ENCODE results near the gene NEDD9. TPM values are rescaled to one million over a fixed set of nuclear protein-coding genes. Genes with fewer than 3 reads are reported as not detected.

The NEDD9 gene
- total RNA-seq, 1 experiment from 2014 or later: 27.8 TPM

DNA sequence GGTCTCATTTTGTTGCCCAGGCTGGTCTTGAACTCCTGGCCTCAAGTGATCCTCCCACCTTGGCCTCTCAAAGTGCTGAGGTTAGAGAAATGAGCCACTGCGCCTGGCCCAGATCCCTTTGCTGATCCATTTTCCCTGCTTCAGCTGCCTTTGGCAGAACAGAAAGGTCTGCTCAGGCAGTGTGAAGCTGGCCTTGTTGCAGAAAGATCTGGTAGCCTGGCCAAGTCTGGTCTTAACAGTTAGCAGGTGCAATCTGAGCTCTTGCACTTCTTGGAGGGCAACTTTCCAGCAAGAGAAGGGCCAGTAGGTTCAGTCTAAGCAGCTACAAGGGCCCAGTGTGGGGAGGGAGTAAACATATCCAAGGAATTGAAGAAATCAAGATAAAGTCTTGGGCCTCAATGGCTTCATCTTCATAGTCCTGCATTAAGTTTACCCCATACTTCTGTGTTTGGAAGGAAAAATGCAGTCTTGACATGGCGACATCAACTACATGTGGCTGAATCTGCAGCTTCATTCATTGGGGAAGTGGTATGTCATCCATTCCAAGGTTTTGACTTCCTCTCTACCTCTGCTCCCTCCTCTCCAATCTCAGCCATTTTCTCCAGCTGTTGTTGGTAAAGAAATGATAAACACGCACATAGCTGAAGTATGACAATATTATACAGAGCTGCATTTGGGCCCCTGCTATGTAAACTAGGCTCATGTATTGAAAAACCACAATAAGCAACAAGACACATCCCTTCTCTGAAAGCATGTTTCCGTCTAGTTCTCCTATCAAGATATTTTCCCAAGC lies 39.0 kb upstream of the NEDD9 start:
- H3K27ac ChIP-seq: peak overlapping the region; percentile 60

DNA sequence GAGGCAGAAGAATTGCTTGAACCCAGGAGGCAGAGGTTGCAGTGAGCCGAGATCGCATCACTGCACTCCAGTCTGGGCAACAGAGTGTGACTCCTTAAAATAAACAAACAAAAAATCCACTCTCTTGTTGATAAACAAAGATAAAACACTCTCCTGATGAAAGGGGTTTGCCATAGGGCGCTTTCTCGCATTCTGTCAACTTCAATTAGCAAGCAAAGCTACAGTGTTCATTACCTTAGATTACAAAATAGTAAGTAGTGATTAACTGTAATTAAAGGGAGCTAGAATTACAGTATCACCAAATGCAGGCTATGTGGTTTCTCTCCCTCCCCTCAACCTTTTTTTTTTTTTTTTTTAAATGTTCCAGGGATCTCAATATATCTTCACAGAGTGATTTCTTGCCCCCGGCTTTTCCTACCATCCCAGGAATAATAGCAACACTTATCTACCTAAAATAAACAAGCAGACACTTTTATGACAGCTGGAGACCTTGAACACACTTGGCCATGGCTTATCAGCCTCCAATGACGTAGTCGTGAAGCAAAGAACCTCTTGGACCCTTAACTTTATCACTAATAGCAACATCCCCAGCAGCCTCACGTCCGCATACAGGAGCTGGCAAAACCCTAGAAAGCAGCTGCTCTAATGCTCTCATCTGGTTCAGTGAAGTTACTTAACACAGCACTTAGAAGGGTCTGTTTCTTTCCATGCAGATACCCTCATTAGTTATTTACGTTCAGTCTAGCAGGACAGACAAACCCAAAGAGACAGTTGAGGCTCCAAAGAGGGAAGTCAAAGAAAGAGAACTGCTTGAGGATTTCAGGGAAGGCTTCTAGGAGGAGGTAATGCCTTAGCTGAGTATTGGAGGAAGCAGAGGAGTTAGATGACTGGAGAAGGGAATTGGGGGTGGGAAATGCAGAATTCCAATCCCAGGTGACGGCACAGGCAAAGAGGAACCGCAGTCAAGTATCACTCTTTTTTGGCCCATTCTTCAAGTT lies 37.9 kb upstream of the NEDD9 start:
- peaks cover 43% of the 10 kb centered on the region for H3K4me1 ChIP-seq (replicated peaks)
- H3K4me3 ChIP-seq: no peak overlapping the region
- no peaks in the 10 kb centered on the region; the same call in 1 of the 2 replicates for H3K9me3 ChIP-seq (replicated peaks)
- no peaks in the 10 kb centered on the region for H3K36me3 ChIP-seq
- peak overlapping the region; percentile 60; the same call in 1 of the 2 replicates for H3K27ac ChIP-seq
- peak in 1 of 2 experiments; percentile 53 for DNase-seq (ENCODE audit: low read depth in 1 of 2, low spot score in 2 of 2)
- H3K27me3 ChIP-seq (replicated peaks): no peaks in the 10 kb centered on the region

More for the DNA sequence above, 39.0 kb upstream of the NEDD9 start:
- peak; percentile 81 to 97 for DNase-seq (ENCODE audit: low read depth in 1 of 2, low spot score in 2 of 2)
- H3K36me3 ChIP-seq: no peaks in the 10 kb centered on the region
- H3K27me3 ChIP-seq (replicated peaks): no peaks in the 10 kb centered on the region
- no peak overlapping the region for H3K4me3 ChIP-seq
- H3K9me3 ChIP-seq (replicated peaks): no peaks in the 10 kb centered on the region; the same call in 1 of the 2 replicates
- H3K4me1 ChIP-seq (replicated peaks): peaks cover 46% of the 10 kb centered on the region

DNA sequence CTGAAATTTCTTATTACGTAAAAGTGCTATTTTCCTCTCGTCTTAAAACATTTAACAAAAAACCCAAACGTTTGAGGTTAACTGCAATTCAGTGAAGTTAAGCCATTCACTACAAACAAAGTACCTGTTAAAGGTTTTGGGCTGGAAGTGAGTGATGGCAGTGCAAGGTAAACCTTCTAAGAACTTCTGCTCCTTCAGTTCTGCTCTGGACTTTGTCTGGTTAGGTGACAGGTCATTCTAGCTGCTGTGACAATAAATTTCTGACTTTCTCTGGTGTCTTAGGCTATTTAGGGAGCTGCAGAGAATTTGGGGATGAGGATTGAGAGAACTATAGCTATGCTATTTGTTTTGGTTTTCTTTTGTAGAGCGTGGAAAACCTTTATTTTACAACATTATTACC lies 36.5 kb upstream of the NEDD9 start:
- H3K4me3 ChIP-seq: no peak overlapping the region
- peaks cover 42% of the 10 kb centered on the region for H3K4me1 ChIP-seq (replicated peaks)
- no peak for DNase-seq (ENCODE audit: low read depth in 1 of 2, low spot score in 2 of 2)
- H3K9me3 ChIP-seq (replicated peaks): no peaks in the 10 kb centered on the region; the same call in 1 of the 2 replicates
- H3K27ac ChIP-seq: no peak overlapping the region
- H3K36me3 ChIP-seq: no peaks in the 10 kb centered on the region
- no peaks in the 10 kb centered on the region for H3K27me3 ChIP-seq (replicated peaks)

DNA sequence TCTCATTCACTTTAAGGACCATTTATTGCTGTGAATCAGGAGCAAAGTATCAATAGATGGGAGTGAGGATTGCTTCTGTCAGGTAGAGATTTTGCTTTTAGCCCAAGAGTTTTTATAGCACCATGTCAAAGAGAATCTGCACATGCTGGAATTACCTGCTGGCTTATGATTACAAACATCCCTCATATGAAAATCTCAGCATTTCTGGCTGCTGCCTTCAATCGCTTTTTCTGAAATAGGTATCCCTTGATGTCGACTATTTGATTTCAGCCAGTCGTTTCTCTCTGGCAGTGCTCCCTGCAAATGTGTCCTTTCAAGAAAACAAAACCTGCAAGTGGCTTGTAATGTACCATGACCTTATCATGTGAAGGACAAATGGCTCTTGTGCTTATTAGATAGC lies 34.5 kb upstream of the NEDD9 start:
- H3K4me3 ChIP-seq: no peak overlapping the region
- no peaks in the 10 kb centered on the region for H3K27me3 ChIP-seq (replicated peaks)
- H3K36me3 ChIP-seq: no peaks in the 10 kb centered on the region
- H3K4me1 ChIP-seq (replicated peaks): peaks cover 35% of the 10 kb centered on the region
- DNase-seq (ENCODE audit: low read depth in 1 of 2, low spot score in 2 of 2): no peak
- no peaks in the 10 kb centered on the region for H3K9me3 ChIP-seq (replicated peaks)
- no peak overlapping the region for H3K27ac ChIP-seq

DNA sequence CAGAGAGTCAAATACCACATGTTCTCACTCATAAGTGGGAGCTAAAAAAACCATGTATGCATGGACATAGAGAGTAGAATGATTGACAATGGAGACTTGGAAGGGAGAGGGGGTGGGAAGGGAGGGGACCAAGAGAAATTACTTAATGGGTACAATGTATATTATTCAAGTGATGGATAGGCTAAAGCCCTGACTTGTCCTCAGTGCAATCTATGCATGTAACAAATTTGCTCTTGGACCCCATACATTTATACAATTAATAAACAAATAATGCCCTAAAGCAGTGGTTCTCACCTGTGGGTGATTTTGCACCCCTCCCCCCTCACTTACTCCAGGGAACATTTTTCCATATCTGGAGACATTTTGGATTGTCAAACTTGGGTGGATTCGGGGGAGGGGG lies 33.5 kb upstream of the NEDD9 start:
- H3K27me3 ChIP-seq (replicated peaks): no peaks in the 10 kb centered on the region
- no peak for DNase-seq (ENCODE audit: low read depth in 1 of 2, low spot score in 2 of 2)
- H3K9me3 ChIP-seq (replicated peaks): no peaks in the 10 kb centered on the region
- H3K27ac ChIP-seq: no peak overlapping the region
- peaks cover 28% of the 10 kb centered on the region for H3K4me1 ChIP-seq (replicated peaks)
- H3K36me3 ChIP-seq: no peaks in the 10 kb centered on the region
- no peak overlapping the region for H3K4me3 ChIP-seq

DNA sequence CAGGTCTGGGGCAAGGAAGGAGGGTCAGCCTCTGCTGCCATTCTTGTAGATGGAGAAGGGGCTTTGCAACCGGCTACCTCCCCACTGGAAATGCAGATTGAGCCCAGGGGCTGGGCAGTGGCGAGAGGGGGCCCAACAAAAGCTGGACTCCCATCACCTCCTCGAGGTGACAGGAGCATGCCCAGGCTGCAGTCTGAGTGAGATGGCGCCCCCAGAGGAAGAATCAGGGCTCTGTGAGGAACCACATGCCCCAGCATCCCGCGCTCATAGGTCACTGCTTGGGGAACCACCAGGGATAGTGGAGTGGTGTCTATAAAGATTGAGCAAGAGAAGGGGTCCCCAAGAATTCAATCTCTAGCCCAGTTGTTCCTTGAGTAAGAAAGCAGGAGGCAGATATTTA lies 31.6 kb upstream of the NEDD9 start:
- H3K4me1 ChIP-seq (replicated peaks): peaks cover 18% of the 10 kb centered on the region
- no peak overlapping the region for H3K4me3 ChIP-seq
- DNase-seq (ENCODE audit: low read depth in 1 of 2, low spot score in 2 of 2): no peak
- H3K36me3 ChIP-seq: no peaks in the 10 kb centered on the region
- no peak overlapping the region; the same call in 1 of the 2 replicates for H3K27ac ChIP-seq
- no peaks in the 10 kb centered on the region for H3K27me3 ChIP-seq (replicated peaks)
- no peaks in the 10 kb centered on the region for H3K9me3 ChIP-seq (replicated peaks)

DNA sequence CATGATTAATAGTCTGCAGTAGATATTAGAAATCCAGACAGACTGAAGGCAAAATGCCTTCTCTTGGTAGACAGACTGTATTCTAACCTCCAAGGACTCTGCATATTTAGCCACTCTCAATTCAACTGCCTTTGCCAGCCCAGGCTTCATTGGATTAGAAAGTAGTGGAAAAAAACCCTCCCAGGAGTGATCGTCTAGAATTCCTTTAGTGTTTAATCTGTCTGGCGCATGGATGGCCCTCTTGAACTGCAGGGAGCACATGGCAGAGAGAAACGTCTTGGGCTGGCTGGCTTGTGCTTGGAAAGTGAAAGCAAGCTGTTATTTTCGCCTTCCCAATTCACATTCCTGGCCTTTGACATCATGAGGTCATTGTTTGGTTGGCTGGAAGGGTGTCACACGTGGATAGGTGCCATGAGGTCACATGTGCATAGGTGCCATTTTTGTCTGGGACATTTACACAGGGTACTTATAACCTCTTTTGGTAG lies 30.9 kb upstream of the NEDD9 start:
- peak; percentile 76 to 84 for DNase-seq (ENCODE audit: low read depth in 1 of 2, low spot score in 2 of 2)
- Histone ChIP-seq H3K9me3 (replicated peaks) (no peaks in the 10 kb centered on the region), H3K4me1 (replicated peaks) (peaks cover 26% of the 10 kb centered on the region), H3K36me3 (no peaks in the 10 kb centered on the region), H3K4me3 (no peak overlapping the region), H3K27ac (peak overlapping the region; percentile 64), H3K27me3 (replicated peaks) (no peaks in the 10 kb centered on the region)

DNA sequence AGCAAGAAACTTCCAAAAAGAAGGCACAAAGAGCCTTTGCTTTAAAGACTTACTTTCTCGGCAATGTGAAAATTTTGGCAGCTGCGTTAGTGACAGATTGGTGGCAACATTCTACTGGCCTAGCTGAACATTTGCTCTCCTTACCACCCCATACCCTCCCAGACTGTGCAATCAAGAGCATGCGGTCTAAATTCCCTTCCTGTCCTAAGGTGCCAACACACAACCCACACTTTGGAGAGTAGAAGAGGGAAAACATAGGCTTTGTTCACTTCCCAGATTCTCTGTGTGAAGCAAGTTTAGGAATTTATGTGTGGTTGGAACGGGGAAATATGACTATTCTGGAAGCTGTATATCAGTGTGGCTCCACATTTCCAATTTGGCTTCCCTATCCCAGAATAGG lies 29.8 kb upstream of the NEDD9 start:
- Histone ChIP-seq H3K4me1 (replicated peaks) (peaks cover 31% of the 10 kb centered on the region), H3K36me3 (no peaks in the 10 kb centered on the region), H3K4me3 (no peak overlapping the region), H3K9me3 (replicated peaks) (no peaks in the 10 kb centered on the region), H3K27me3 (replicated peaks) (no peaks in the 10 kb centered on the region), H3K27ac (no peak overlapping the region)
- DNase-seq (ENCODE audit: low read depth in 1 of 2, low spot score in 2 of 2): no peak

DNA sequence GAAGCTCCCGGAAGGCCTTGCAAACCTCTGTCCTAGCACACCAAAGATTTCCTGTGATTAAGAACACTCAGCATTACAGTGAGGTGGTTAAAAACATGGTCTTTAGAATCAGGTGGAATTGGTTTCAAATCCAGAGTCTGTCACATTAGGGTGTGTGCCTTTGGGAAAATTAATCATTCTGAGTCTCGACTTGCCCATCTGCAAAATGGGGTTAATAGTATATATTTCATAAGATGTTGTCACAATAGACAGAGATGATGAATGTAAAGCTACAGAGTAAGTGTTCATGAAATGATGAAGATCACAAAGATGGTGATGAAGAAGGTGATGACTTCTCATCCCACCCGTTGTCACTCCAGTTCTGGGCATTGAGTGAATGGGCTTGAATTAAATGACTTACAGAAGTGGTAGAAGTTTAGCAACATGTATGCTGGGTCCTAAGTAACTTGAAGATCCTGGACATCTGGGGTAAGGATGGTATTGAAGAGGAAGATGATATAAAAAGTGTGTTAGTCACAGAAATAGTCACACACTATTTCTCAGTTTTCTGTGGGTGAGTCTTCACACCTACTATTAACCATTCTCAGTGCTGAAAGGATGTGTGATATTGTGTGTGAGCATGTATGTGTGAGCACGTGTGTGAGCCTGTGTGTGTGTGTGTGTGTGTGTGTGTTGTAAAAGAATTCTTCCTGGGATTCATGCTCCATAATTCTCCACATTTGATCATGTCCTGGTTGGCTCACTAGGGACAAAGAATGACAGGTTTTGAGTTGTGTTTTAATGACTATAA lies 28.0 kb upstream of the NEDD9 start:
- DNase-seq (ENCODE audit: low read depth in 1 of 2, low spot score in 2 of 2): no peak
- Histone ChIP-seq H3K4me1 (replicated peaks) (peaks cover 31% of the 10 kb centered on the region), H3K4me3 (no peak overlapping the region), H3K36me3 (no peaks in the 10 kb centered on the region), H3K27me3 (replicated peaks) (no peaks in the 10 kb centered on the region), H3K9me3 (replicated peaks) (no peaks in the 10 kb centered on the region), H3K27ac (no peak overlapping the region)

DNA sequence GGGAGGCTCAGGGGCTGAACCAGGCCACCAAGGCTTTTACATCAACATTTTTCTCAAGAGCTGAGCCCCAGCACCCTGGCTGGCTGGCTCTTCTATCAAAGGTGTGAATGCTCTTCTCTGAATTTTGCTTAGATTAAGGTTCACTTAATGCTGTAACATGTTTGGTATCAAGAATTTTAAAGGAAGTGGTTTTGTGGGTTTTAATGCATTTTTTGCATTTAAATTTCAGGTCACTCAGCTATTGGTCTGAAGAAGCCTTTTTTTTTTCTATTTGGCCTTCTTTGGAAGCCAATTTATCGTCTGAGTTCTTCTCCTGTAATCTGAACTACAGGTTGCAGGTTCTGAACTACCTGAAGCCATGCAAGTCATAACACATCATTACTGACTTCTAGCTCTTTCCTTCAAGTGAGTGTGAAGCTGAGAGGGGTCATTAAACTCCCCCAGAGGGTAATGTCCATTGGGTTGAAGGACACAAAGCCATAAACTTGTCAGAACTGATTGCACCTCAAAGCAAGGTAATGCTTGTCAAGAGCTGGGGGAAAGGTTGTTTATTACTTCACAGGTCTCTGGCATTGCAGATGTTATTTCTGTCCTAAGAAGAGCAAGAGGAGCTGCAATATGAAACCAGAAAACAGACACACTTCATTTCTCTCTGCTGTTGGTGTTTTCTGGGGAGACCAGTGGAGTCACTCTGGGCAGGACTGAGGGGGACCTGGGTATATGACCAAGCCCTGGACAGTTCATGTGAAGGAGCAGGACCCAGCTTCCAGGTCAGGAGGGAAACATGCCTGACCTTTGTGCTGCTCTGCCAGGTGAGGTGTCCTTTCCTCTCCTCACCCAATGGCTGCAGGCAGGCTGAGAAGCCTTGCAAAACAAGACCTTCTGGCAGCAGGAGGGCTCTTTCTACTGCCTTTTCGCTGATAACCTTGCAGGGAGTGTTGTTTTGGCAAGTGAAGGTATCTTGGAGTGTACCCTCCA lies 26.1 kb upstream of the NEDD9 start:
- no peaks in the 10 kb centered on the region for H3K36me3 ChIP-seq
- no peak overlapping the region for H3K4me3 ChIP-seq
- H3K9me3 ChIP-seq (replicated peaks): no peaks in the 10 kb centered on the region
- no peaks in the 10 kb centered on the region for H3K27me3 ChIP-seq (replicated peaks)
- no peak for DNase-seq (ENCODE audit: low read depth in 1 of 2, low spot score in 2 of 2)
- H3K27ac ChIP-seq: no peak overlapping the region
- peaks cover 30% of the 10 kb centered on the region for H3K4me1 ChIP-seq (replicated peaks)

DNA sequence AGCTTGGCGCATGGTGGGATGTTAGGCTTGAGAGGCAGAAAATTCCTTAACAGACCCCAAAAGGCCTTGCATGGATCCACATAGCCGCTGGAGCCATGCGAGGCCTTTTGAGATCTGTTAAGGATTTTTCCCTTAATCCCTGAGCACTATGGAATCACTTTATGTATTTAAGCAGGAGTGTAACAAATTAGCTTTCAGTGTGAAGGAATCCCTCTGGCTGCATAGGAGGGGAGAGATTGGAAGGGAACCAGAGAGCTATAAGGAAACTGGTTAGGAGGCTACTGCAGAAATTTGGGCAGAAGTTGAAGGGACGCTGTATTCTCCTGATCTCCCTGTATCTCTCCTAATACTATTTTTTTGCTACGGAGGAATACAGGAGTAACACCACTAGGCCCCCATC lies 23.1 kb upstream of the NEDD9 start:
- Histone ChIP-seq H3K27me3 (replicated peaks) (no peaks in the 10 kb centered on the region), H3K4me1 (replicated peaks) (peaks cover 43% of the 10 kb centered on the region), H3K4me3 (no peak overlapping the region), H3K9me3 (replicated peaks) (no peaks in the 10 kb centered on the region), H3K36me3 (no peaks in the 10 kb centered on the region), H3K27ac (no peak overlapping the region)
- DNase-seq (ENCODE audit: low read depth in 1 of 2, low spot score in 2 of 2): no peak

DNA sequence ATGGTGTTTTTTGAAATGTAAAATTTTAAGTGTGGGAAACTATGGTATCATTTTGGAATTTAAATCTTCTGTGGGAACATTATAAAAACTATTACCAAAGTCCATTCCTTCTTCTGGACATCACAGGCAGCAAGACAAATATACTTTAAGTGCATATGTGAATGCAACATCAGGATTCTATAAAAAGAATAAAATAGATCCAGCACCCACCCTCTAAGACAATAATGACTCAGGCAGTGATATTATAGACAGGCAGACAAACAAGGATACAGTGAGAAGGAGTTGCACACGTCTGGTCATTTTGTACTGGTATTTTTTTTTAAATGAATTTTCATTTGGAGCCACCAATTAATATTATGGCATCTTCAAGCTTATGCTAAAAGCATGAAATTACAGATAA lies 21.1 kb upstream of the NEDD9 start:
- Histone ChIP-seq H3K27me3 (replicated peaks) (no peaks in the 10 kb centered on the region), H3K36me3 (no peaks in the 10 kb centered on the region), H3K27ac (no peak overlapping the region), H3K4me3 (no peak overlapping the region), H3K4me1 (replicated peaks) (peaks cover 33% of the 10 kb centered on the region), H3K9me3 (replicated peaks) (no peaks in the 10 kb centered on the region)
- DNase-seq (ENCODE audit: low read depth in 1 of 2, low spot score in 2 of 2): no peak

Measured in SJSA1 (cell line).